Endothelial cell of umbilical vein (primary cell): ENCODE data around the gene DMRT1. TPM values are rescaled to one million over a fixed set of nuclear protein-coding genes. Genes with fewer than 3 reads are reported as not detected.

ENCODE experiments used
- BruUV-seq: library from RNA; stranded (reverse); fragments of 400-500 nt; replicated peaks from 2 replicates; lab custom pipeline; 2021; lab: Mats Ljungman, UMichigan
- CTCF ChIA-PET: fragments of 300-600, 350-600 bp; sonication (Branson Sonifier 250); formaldehyde crosslinking; loops from one replicate; lab custom pipeline; 2021; ENCODE audit warnings: antibody characterized with exemption, inconsistent platforms; lab: Charles Lee
- POLR2A ChIA-PET: fragments of 300-600, 350-600 bp; sonication (Branson Sonifier 250); formaldehyde crosslinking; loops from one replicate; lab custom pipeline; 2021; ENCODE audit warnings: antibody characterized with exemption, inconsistent platforms; lab: Charles Lee
- DNase-seq: peaks from one replicate; pipeline ENCODE4 v3.0.0-alpha.2; 2011; ENCODE audit warnings: low read depth, low spot score
- FAIRE-seq: peaks from 2 replicates; lab custom pipeline; 2011; peaks lifted over from hg19 to GRCh38; lab: Jason Lieb, UNC
- H2AFZ ChIP-seq: 2 replicates; pipeline ENCODE4 v1.6.0; 2012; ENCODE audit warnings: low read depth, low read length, control low read depth, inconsistent platforms
- H3K27ac ChIP-seq: 2 replicates; pipeline ENCODE4 v1.5.1; 2011; ENCODE audit warnings: low read depth, mild to moderate bottlenecking, control low read depth, low read length, moderate library complexity; ENCODE audit not compliant: insufficient read depth
- H3K27me3 ChIP-seq, 2 experiments: 2 replicates each; pipeline versions ENCODE4 v1.6.0 to v1.6.1; 2011; ENCODE audit warnings: low read length in 2 of 2, mixed read lengths in 1 of 2; ENCODE audit not compliant: control insufficient read depth in 2 of 2, insufficient read depth in 2 of 2
- H3K36me3 ChIP-seq, 2 experiments: 2 replicates in 1 of 2; 3 replicates in 1 of 2; pipeline ENCODE4 v1.5.1; 2011; ENCODE audit warnings: low read length in 2 of 2, mild to moderate bottlenecking in 1 of 2, moderate library complexity in 1 of 2; ENCODE audit not compliant: control insufficient read depth in 2 of 2, insufficient read depth in 2 of 2; ENCODE audit errors: extremely low read depth in 1 of 2
- H3K4me1 ChIP-seq: 3 replicates; pipeline ENCODE4 v1.5.1; 2011; ENCODE audit warnings: mild to moderate bottlenecking, low read length; ENCODE audit not compliant: control insufficient read depth, insufficient read depth; ENCODE audit errors: extremely low read depth
- H3K4me2 ChIP-seq: 2 replicates; pipeline ENCODE4 v1.6.1; 2011; ENCODE audit warnings: low read length, control low read depth, mixed read lengths; ENCODE audit not compliant: insufficient read depth
- H3K4me3 ChIP-seq, 3 experiments: fragments of 200-600 bp in 1 of 3; sonication (generic), shearing (Covaris generic) in 1 of 3; replicated peaks in 1 of 3; 2 replicates each; pipeline ENCODE4 v1.5.1; 2011 to 2016; ENCODE audit warnings: control low read depth in 3 of 3, low read length in 3 of 3, mild to moderate bottlenecking in 2 of 3, inconsistent platforms in 1 of 3, low read depth in 1 of 3, moderate library complexity in 1 of 3; ENCODE audit not compliant: insufficient read depth in 1 of 3
- H3K79me2 ChIP-seq: 2 replicates; pipeline ENCODE4 v1.6.0; 2012; ENCODE audit warnings: low read length, inconsistent platforms; ENCODE audit not compliant: control insufficient read depth, insufficient read depth
- H3K9ac ChIP-seq: replicated peaks from 2 replicates; pipeline ENCODE3; 2011; ENCODE audit warnings: low read length, control low read depth; ENCODE audit not compliant: insufficient read depth; ENCODE audit errors: extremely low read depth
- H3K9me1 ChIP-seq: replicated peaks from 3 replicates; pipeline ENCODE4 v1.6.0; 2011; ENCODE audit warnings: mild to moderate bottlenecking, low read length; ENCODE audit not compliant: control insufficient read depth, insufficient read depth; ENCODE audit errors: extremely low read depth
- H3K9me3 ChIP-seq: replicated peaks from 2 replicates; pipeline ENCODE4 v1.5.1; 2012; ENCODE audit warnings: low read length, inconsistent platforms; ENCODE audit not compliant: control insufficient read depth, insufficient read depth
- H4K20me1 ChIP-seq: replicated peaks from 2 replicates; pipeline ENCODE3; 2011; ENCODE audit warnings: mild to moderate bottlenecking, low read length; ENCODE audit not compliant: control insufficient read depth, insufficient read depth; ENCODE audit errors: extremely low read depth
- CTCF ChIP-seq, 2 donors: IDR thresholded peaks; 1 replicate in 1 of 2; 2 replicates in 1 of 2; pipeline ENCODE4 v1.5.1; 2011; ENCODE audit warnings: low read length in 2 of 2, mild to moderate bottlenecking in 2 of 2, moderate library complexity in 2 of 2, control low read depth in 1 of 2, inconsistent platforms in 1 of 2, low read depth in 1 of 2; ENCODE audit not compliant: insufficient read depth in 1 of 2; ENCODE audit errors: extremely low read depth in 1 of 2
- EZH2 ChIP-seq: IDR thresholded peaks from 2 replicates; pipeline ENCODE4 v1.6.1; 2012; ENCODE audit warnings: borderline replicate concordance, low read depth, mild to moderate bottlenecking, moderate library complexity, low read length, inconsistent platforms; ENCODE audit not compliant: severe bottlenecking
- FOS ChIP-seq: IDR thresholded peaks from 2 replicates; pipeline ENCODE4 v1.6.1; 2011; ENCODE audit warnings: mild to moderate bottlenecking, low read length, moderate library complexity, borderline replicate concordance; ENCODE audit not compliant: insufficient read depth
- GATA2 ChIP-seq: IDR thresholded peaks from 2 replicates; pipeline ENCODE4 v1.7.0; 2011; ENCODE audit warnings: low read depth, mild to moderate bottlenecking, moderate library complexity, mixed read lengths, low read length; ENCODE audit not compliant: insufficient read length, insufficient read depth
- JUN ChIP-seq: IDR thresholded peaks from 2 replicates; pipeline ENCODE4 v1.6.1; 2011; ENCODE audit warnings: borderline replicate concordance, low read depth; ENCODE audit not compliant: insufficient read length, insufficient read depth
- MAX ChIP-seq: IDR thresholded peaks from 2 replicates; pipeline ENCODE4 v1.6.1; 2011; ENCODE audit not compliant: insufficient read depth, insufficient read length
- MYC ChIP-seq: IDR thresholded peaks from one replicate; pipeline ENCODE4 v1.6.1; 2011; ENCODE audit warnings: mild to moderate bottlenecking, low read depth, low read length
- POLR2A ChIP-seq: IDR thresholded peaks from 2 replicates; pipeline ENCODE4 v1.6.1; 2012; ENCODE audit warnings: low read depth, mild to moderate bottlenecking, control low read depth, low read length
- POLR2AphosphoS5 ChIP-seq: IDR thresholded peaks from 2 replicates; pipeline ENCODE4 v1.6.1; 2012; ENCODE audit warnings: low read depth, mild to moderate bottlenecking, control low read depth, low read length, moderate library complexity; ENCODE audit not compliant: insufficient read depth
- dilution Hi-C: fragments of 300-500 bp; cut with MboI; formaldehyde crosslinking; loops from one replicate; pipeline ENCODE4 v1.15.0; 2019; ENCODE audit warnings: low sequenced_read_pairs; ENCODE audit not compliant: extremely low pct_ligation_motif_present
- intact Hi-C: fragments of 100-400 bp; cut with micrococcal nuclease; formaldehyde crosslinking; loops from one replicate; pipeline ENCODE4 v1.10.0; 2022
- polyA plus RNA-seq, 4 experiments: library from polyadenylated mRNA; depleted of rRNA in 3 of 4; stranded (reverse) in 3 of 4; unstranded in 1 of 4; fragments of >200 nt; gene quantifications; 2 replicates each; pipeline versions ENCODE4 v1.2.1 to v1.2.3, GENCODE V29; 2011 to 2012; ENCODE audit warnings: missing spikeins in 1 of 4
- total RNA-seq: library from RNA; stranded (reverse); gene quantifications from 2 replicates; pipeline ENCODE4 v1.2.3, GENCODE V29; 2021

DMRT1 gene
- total and polyA plus RNA-seq, 2 donors (not counting 3 experiments of a cell fraction or from before 2014, with no cell fraction given) = 0.08 to 0.20 TPM

- Histone ChIP-seq H3K9me1 (no peaks in the 10 kb centered on the region), H4K20me1 (no peaks in the 10 kb centered on the region), H3K79me2 (no peaks in the 10 kb centered on the region), H3K9me3 (no peaks in the 10 kb centered on the region), H3K27me3 (peaks cover 0 to 4% of the 10 kb centered on the region in 2 experiments), H2AFZ (no peak overlapping the region), H3K4me3 (no peak overlapping the region), H3K36me3 (no peaks in the 10 kb centered on the region), H3K4me2 (no peak overlapping the region), H3K27ac (no peak overlapping the region), H3K4me1 (no peaks in the 10 kb centered on the region), H3K9ac (no peak overlapping the region)
- DNase-seq (no peak), FAIRE-seq (no peak)
- TF ChIP-seq FOS (no peak), EZH2 (no peak), POLR2A (no peak), POLR2AphosphoS5 (no peak), GATA2 (no peak), MAX (no peak), JUN (no peak), MYC (no peak), CTCF (IDR thresholded peaks at IDR 0.05; ENCODE audit: extremely low read depth in 1 of 2, insufficient read depth in 1 of 2, low read depth in 1 of 2, low read length in 2 of 2) (no peak)
- dilution Hi-C loops = no loop called here
- intact Hi-C loops = no loop called here
- CTCF ChIA-PET = interaction anchor here (1.3 to 1.5 kb wide), 2 partner anchors 17 to 57 kb away, joined by 3 read pairs; no protein-coding TSS in a partner anchor
- BruUV-seq = no TSS peak
- POLR2A ChIA-PET = no interaction called here
These were observed 111.0 kb downstream of the DMRT1 start for GRCh38 chr9:952546-952945.
